ENCODE data around the gene BARX1.
"Not testable (repeated sequence)": the region's sequence is repeated elsewhere in the genome, so short reads cannot be mapped to it uniquely, and the experiment has no call there.

BARX1 gene, protein sequence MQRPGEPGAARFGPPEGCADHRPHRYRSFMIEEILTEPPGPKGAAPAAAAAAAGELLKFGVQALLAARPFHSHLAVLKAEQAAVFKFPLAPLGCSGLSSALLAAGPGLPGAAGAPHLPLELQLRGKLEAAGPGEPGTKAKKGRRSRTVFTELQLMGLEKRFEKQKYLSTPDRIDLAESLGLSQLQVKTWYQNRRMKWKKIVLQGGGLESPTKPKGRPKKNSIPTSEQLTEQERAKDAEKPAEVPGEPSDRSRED
- 0 to 1.1 (median 0) reads per million in 17 experiments for total RNA-seq

DNA sequence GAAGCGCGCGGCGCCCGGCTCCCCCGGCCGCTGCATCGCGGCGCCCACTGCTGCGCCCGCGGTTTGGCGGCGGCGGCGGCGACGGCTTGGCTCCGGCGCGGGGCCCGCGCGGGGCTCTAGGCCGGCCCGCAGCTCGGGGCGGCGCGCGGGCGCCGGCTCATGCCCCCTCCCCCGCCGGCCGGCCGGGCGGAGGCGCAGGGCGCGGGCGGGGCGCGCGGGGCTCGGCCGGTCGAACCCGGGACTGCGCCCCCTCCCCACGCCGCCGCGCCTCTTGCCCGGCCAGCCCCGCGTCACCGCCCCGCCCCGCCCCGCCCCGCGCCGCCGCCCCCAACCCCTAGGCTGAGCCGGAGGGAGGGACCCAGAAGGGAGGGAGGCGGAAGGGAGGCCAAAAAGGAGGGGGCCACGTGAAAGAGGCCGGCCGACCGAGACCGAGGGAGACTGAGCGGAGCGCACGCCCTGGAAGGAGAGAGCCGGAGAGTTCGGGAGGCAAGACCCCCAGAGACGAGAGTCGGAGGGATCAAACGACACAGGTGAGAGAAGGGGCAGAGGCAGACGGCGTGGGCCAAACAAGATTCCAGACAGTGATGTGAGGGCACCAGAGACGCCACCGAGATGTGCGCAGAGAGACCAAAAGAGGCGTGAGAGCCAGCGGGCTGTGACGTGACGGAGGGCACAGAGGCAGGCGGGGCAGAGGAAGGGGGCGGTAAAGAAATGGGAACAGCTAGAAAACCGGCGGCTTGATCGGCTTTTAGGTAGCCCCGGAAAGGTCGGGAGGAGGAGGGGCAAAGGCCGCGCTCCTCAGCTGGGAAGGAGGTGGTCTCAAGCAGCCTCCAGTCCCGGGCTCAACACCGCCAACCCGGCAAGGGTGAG is at the start of gene BARX1:
BARX1 (minus strand) TSS at position 245 of the 870 bp plus-strand sequence; CDS start at position 36, 209 bp downstream.
- DNase-seq: peak in 2 of 4 experiments; percentile 24 to 35

DNA sequence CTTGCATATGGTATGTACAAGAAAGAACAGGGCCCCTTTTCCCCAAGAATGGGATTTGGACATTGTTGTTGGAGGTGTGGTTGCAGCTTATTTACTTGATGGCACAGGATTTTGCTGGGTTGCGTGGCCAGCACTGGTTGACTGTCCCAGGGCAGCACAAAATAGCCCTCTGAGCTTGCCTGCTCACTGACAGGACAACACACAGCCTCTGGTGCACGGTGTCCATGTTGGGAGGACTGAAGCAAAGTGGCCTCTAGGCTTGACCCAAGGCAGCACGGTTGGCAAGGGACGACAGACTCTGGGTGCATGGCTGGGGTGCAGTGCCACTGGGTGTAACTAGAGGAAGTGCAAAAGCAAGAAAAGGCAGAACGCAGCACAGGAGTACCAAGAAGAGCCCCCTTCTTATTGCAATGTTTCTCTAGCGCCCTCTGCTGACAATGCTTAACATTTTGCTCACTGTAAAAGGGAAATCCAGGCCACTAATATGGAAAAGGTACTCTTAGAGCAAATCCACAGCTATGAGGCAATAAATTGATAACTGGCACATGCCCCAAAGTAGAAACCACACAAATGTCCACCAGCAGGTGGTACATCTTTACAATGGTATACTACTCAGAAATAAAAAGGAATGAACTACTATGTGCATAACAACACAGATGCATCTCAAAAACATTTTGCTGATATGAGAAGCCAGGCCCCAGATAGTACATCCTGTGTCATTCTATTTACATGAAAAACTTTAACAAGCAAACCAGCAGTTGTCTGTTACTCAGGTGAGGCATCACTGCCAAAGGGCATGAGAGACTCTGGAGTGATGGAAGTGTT is 47.4 kb upstream of the BARX1 start:
- DNase-seq: peak; percentile 45 to 59 (median 46)

DNA sequence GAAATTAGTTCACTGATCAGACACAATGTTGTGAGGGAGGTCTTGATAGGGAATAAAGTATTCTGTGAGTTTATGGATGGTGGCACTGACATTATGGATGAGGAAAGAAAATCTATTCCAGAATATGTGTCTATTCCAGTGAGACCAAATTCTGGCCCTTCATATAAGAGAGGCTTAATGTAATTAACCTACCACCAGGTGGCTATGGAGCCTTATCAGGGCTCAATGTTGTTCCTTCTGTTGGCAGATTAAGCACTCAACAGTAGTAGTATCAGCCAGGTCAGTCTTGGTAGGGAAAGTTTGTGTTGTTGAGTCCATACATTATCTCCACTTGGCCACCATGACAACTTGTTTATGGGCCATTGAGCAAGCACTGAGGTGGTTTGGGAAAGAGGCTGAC is 41.7 kb upstream of the BARX1 start:
- no peak for DNase-seq

DNA sequence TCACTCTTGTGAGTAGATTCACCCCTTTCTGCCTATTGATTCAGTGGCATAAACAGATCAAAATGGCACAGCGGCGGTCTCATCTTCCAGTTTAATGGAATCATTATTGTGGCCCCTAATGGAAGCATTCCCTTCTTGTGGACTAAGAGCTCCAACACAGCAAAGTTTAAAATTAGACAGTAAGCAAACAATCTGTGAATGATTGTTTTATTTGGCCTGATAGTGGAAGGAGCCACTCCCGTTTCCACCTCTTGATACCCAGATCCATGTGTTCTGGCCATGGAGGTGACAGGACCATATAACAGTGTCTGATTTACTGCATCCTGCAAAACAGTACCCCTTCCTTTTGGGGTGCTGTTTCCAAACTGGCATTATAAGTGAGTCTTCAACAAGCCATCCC is 41.2 kb upstream of the BARX1 start:
- DNase-seq: no peak

DNA sequence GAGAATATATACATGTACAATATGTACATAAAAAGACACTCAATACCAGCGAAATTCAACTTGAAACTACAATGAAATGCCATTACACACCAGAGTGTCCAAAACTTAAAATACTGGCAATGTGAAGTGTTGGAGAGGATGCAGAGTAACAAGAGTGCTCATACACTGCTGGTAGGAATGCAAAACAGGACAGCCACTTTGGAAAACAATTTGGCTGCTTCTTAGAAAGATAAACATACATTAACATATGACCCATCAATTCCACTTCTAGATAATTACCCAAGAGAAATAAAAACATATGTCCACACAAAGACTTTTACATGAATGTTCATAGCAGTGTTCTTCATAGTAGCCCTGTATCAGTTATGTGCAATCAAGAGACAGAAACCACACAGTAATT is 39.4 kb upstream of the BARX1 start:
- DNase-seq: no peak

DNA sequence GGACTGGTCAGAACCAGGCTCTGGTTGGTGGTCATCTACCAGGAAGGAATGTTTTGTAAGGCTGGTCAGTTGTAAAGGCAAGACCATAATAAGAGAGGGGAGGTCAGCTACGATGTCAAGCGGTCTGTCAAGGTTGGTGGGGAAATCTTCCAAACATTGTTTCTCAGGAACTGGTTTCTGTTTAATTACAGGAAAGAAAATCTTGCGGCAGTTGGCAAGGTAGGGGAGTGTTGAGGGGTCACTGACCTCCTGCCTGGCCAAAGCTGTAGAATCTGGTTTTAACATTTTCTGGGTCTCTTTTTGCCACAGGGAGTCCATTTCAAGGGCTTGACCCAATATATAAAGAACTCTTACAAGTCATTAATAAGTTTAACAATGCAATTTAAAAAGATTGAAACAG is 39.0 kb upstream of the BARX1 start:
- no peak for DNase-seq

DNA sequence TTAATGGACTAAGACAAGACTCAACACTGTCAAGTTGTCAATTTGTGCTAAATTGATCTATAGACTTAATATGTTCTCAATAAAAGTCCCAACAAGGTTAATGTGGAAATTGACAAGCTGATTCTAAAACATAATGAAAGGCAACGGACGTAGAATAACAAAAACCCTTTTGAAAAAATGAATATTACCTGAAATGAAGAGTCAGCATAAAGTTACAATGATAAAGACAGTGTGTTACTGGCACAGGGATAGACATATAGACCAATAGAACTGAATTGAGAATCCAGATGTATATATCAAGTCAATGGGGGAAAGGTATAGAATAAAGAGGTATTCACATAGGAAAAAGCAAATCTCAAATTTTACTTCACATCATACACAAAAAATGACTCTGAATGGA is 37.7 kb upstream of the BARX1 start:
- no peak for DNase-seq

DNA sequence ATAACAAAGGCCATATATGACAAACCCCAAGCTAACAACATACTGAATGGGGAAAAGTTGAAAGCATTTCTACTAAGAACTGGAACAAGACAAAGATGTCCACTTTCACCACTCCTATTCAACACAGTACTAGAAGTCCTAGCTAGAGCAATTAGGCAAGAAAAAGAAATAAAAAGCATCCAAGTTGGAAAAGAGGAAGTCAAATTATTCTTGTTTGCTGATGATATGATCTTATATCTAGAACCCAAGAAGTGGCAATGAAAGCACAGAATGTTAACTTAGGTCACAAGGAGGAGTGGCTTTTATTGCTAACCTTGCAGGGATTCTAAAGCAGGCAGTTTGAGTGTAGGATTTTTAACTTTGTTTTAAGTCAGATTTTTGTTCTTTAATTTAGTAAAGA is 35.3 kb upstream of the BARX1 start:
- DNase-seq: no peak

DNA sequence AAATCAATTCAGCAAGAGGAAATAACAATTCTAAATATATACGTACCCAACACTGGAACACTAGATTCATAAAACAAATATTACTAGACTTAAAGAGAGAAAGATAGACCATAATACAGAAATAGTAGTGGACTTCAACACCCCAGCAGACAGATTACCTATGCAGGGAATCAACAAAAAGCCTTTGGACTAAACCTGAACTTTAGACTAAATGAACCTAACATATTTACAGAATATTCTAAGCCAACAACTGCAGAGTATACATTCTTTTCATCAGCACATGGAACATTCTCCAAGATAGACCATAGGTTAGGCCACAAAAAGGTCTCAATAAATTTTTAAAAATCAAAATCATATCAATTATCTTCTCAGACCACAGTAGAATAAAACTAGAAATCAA is 32.9 kb upstream of the BARX1 start:
- no peak for DNase-seq

DNA sequence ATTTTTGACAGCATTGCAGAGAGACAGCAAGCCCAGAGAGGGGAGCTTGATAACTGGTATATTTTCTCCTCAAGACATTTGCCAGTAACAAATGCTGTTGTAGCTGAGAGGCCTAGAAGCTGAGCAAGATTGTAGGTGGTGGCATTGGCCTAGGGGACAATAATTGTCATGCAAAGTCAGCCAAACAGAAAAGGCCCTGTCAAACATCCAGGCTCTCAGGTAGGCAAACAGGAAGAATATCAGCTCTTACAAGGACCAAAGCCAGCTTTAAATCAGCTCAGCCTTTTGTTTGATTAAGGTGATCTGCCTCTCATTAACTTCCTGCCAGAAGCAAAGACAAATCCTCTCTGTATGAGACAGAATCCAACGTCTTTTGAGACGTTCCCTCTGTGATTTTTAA is 29.7 kb upstream of the BARX1 start:
- no peak for DNase-seq

DNA sequence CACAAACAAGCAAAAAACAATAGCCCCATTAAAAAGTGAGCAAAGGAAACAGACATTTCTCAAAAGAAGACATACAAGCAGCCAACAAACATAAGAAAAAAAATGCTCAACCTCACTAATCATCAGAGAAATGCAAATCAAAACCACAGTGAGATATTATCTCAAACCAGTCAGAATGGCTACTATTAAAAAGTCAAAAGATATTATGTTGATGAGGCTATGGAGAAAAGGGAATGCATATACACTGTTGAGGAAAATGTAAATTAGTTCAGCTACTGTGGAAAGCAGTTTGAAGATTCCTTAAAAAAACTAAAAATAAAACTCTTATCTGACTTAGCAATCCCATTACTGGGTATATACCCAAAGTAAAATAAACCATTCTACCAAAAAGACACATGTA is 28.7 kb upstream of the BARX1 start:
- DNase-seq: no peak

DNA sequence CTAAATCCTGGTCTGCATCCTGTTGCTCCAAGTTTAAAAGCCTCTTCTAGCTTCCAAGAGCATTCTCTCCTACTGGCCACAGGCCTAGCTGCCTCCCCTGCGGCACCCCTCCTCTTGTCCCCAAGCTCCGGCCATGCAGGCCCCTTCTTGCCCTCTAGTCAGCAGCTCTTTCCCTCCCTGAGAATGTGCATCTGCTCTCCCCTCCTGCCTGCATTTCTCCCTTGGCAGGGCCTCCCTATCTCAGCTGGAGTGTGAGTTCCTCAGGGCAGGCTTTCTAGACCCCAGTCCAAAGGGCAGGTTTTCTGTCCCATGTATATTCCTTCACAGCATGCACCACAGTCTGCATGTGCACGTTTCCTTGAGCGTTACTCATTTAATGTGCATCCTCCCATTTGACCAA is 24.6 kb upstream of the BARX1 start:
- no peak for DNase-seq

DNA sequence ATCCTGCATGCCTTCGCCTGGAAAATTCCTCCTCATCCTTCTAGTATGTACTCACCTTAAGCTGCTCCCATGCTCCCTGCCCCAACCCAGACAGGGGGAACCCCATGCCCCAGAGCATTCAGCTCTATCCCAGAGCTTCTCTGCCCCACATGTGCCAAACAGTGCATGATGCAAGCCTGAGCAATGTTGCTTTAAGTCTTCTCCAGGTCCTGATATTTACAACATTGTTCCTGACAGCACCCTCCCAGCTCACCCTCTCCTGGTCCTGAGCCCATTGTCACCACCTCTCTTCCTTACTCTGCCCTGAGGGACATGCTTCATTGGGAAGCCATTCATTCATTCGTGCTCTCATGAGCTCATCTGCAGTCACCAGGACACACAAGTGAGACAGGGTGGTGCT is 23.4 kb upstream of the BARX1 start:
- no peak for DNase-seq

DNA sequence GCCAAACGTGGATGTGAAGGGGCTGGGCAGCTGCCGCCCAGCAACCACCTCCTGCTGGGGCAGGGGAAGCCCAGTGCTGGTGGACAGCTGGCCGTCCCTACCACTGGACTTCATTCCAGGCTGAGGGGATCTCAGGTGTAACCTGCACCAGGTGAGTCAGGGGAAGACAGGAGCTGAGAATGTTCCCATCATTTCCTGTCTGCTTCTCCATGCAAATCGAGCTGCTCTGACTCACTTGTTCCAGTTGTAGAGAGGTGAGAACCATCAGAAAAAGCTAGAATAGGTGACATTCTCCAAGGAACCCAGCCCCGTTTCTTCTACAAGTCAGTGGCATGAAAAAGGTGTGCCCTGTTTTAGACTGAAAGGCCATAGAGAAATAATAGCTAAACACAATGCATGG is 21.8 kb upstream of the BARX1 start:
- no peak for DNase-seq

DNA sequence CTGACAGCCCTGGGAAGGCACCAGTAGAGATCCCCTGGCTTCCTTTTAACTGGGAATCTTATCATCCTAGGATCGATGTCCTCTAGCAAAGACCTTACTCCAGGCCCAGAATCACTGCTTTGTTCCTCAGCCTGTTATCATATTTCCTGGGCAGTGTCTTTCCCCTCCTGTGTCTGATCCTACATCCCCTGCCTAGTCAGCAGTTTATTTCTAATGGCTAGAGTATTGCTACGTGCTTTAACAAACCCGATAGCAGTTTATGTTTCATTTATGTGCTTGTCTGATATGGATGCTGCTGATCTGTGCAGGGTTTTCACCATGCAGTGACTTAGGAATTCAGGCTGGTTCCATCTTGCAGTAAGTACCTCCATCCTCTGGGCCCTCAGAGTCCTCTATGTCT is 20.9 kb upstream of the BARX1 start:
- DNase-seq: no peak

DNA sequence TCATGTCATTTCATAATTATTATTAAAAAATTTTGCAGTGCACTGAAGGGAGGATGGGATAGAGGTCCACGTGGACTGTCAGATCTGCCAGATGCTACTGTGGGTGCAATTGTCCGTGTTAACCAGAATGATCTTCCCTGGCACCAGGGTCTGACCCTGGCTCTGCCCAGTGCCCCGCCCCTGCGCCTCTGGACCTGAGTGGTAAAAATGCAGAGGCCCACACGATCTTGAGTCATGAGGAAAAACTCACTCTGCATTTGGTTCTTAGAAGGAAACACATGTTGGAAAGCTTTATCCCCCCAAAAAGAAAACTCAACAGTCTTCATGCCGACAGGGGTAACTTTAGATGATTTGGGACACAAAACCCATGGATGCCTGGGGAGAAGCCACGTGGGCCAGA is 20.1 kb upstream of the BARX1 start:
- no peak for DNase-seq

DNA sequence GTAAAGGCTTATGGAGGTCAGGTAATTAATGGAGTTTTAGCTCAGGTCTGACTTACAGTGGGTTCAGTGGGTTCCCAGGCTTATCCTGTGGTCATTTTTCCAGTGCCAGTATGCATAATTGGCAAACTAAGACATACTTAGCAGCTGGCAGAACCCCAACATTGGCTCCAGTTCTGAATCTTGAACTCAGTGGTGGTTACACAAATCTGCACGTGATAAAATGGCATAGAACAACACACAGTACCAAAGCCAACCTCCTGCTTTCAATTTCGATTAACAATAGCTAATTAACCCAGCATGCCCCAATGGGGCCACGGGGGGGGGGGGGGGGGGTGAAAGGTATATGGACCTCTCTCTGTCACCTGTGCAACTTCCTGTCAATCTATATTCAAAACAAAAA is 19.0 kb upstream of the BARX1 start:
- DNase-seq: no peak

DNA sequence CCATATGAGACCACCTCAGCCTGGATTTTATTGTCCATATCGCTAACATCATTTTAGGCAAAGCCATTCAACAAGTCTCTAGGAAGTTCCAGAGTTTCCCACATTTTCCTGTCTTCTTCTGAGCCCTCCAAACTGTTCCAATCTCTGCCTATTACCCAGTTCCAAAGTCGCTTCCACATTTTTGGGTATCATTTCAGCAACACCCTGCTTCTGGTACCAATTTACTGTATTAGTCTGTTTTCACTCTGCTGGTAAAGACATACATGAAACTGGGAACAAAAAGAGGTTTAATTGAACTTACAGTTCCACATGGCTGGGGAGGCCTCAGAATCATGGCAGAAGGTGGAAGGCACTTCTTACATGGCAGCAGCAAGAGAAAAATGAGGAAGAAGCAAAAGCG is 17.5 kb upstream of the BARX1 start:
- not testable (repeated sequence) for DNase-seq

DNA sequence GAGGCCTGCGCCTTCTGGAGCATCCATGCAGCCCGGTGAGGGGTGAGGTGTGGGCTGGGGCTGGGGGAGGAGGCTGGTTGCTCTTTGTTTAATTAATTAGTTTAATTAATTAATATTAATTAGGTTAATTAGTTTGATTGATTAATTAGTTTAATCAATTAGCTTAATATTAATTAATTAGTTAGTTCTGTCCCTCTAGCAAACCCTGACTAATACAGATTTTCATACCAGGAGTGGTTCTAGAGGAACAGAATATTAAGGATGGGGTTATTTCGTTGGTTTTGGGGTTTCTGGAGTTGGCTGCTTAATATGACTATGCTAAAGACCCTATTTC is 14.1 kb upstream of the BARX1 start:
- DNase-seq: no peak

DNA sequence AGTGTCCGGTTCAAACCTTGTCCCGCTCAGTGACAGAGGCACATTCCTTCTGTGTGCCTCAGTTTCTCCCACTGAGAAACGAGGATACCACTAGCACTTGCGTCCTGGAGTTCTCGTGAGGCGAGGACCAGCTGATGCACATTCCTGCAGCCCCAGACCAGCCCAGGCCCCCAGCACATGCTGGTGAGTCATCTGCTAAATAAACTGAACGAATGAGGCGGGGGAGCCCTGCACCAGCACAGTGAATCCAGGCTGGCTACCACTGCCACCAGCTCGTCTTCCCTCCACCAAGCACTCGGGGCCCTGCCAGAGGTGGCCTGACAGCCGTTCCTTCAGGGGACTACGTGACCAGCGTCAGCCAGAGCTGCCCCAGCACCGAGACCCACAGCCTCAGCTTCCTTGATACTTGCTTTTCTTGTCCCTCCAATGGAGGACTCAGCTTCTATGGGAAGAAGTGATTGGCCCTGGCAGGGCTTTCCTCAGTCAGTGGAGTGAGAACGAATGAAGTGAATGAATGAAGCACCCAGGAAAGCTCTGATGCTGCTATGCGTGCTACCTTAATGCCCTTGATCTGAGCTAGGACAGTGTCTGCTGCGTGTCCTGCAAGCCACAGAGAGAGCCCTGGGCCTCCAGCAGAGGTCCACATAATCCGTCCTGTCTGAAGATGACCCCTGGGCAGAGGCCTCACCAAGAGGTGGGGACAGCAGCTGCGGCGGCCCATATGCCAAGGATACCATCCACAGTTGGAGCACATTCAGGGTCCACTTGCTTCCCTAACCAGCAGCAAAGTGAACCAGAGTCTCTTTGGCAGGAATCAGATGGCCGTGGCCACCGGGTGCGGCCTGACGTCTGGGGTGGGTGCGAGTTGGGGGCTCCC is 13.5 kb upstream of the BARX1 start:
- no peak for DNase-seq

DNA sequence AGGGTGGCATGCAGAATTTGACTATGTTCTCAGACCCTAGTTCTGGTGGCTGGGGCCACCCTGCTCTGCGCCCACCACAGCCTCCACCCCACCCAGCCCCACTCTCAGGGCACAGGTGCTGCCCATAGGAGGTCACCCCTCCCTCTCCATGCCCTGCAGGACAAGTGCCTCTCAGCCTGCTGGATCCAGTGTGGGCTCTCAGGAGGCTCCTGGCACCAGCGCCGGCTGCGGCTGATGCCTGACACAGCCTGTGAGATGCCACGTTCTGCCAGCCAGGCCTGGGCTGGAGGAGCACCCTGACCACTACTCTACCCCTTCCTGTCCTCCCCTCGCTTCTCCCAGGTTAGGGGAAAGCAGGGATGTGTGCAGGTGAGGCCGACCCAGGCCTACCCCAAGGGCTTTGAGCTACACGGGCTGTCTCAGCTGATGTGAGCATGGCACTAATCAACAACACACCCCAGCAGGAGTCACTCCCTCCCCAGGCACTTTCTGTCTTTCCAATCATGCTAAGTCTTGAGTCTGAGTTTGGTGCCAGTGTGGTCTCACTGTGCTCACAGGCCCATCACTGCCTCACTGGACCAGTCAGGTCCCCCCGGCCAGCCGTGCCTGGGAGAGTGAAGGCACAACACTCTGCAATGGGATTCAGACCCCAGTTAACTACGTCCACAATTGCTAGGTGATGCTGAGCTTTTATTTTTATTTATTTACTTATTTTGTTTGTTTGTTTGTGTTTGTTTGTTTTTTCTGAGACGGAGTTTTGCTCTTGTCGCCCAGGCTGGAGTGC is 12.1 kb upstream of the BARX1 start:
- DNase-seq: no peak
